HG02885 (cell line): ENCODE measurements around the gene TLCD2.
"Not testable (repeated sequence)": the region's sequence is repeated elsewhere in the genome, so short reads cannot be mapped to it uniquely, and the experiment has no call there.

ENCODE experiments used
- ATAC-seq: cut with Tn5 transposase; IDR thresholded peaks from one replicate; pipeline ENCODE4 v1.9.1; 2021; ENCODE audit warnings: mild to moderate bottlenecking; ENCODE audit not compliant: unreplicated experiment, poor library complexity

The TLCD2 gene

GRCh38 chr17:1736348-1737281 is 26.4 kb upstream of the TLCD2 start:
- no peak for ATAC-seq

DNA sequence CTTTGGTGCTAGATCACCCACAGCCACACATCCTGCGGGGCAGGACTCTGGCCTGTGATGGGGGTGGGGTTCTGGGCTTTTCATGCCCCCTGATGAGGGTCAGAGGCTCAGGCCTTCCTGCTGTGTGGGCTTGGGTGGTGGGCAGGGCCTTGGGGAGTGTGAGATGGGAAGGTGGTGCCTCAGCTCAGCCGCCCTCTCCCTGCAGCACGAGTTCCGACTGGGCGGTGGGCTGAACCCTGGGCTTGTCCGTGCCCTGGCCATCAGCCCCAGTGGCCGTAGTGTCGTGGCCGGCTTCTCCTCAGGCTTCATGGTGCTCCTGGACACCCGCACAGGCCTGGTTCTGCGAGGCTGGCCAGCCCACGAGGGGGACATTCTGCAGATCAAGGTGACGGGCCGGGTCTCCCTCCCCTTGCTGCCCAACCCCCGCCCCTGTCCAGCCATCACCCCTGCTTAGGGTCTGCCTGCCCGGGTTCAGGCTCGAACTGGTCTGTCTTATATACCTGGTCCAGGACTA is 25.7 kb upstream of the TLCD2 start:
- ATAC-seq, result no peak

GRCh38 chr17:1735418-1735817 is 25.2 kb upstream of the TLCD2 start:
- ATAC-seq, result no peak

DNA sequence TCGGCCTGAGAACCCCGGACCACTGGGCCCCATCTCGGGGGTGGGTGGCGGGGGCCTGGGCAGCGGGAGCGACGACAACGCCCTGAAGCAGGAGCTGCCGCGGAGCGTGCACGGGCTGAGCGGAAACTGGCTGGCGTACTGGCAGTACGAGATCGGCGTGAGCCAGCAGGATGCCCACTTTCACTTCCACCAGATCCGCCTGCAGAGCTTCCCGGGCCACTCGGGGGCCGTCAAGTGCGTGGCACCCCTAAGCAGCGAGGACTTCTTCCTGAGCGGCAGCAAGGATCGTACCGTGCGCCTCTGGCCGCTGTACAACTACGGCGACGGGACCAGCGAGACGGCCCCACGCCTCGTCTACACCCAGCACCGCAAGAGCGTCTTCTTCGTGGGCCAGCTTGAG is 23.6 kb upstream of the TLCD2 start:
- ATAC-seq, result no peak

DNA sequence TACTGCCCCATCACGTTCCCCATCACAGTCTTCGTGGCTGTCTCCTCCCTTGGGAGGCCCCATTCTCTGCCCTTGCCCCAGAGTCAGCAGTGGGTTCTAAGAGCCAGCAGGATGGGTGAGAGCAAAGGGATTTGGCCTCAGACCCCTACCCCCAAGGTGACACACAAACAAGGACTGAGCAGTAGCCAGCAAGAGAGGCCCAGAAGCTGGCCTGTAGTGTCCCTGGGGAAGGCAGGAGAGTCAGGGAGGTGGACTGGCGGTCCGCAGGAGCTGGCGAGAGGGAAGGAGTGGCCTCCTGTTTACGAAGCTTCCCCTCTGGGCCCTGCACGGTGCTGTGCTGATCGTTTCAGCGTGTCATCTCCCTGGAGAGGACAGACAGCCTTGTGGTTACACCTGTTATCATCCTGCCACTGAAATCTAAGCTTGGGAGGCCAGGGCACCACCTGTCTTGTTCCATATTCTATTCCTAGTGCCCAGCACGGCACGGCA is 22.7 kb upstream of the TLCD2 start:
- no peak for ATAC-seq

GRCh38 chr17:1732241-1732832 is 22.2 kb upstream of the TLCD2 start:
- ATAC-seq, result no peak

DNA sequence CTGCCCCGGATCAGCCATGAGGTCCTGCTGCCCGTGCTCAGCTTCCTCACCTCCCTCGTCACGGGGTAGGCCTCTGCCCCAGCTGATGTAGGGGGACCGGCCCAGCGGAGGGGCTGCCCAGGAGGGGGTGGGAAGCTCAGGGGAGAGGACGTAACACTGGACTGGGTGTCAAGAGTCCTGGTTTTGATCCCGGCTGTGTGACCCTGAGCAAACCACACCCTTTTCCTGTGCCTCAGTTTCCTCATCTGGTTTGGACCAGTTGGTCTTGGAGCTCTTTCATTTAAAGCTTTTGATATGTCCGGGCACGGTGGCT is 21.0 kb upstream of the TLCD2 start:
- no peak for ATAC-seq

DNA sequence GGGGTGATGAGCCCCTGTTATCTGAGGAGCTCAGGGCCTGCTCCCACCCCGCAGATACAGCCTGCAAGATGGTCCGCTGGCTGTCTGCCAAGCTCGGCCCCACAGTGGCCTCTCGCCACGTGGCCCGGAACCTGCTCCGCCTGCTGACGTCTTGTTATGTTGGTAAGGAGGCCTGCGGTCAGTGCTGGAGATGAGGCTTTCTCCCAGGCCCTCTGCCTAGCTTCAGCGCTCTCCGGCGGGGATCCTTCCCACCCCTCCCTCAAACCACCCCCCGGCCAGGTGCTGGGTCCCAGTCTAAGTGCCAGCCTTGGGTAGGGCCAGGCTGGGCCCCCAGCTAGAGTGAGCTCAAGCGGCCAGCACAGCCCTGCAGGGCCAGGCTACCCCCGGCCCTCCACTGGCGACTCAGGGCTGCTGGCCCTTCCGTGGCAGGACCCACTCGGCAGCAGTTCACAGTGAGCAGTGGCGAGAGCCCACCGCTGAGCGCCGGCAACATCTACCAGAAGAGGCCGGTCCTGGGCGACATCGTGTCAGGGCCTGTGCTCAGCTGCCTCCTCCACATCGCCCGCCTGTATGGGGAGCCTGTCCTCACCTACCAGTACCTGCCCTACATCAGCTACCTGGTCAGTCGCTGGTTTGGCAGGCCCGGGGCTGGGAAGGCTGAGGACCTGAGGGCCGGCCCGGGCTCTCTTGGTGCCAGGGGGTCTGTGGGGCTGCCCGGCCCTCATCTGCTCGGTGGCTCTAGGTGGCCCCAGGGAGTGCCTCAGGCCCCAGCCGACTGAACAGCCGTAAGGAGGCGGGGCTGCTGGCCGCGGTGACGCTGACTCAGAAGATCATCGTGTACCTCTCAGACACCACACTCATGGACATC is 20.4 kb upstream of the TLCD2 start:
- ATAC-seq, result no peak

DNA sequence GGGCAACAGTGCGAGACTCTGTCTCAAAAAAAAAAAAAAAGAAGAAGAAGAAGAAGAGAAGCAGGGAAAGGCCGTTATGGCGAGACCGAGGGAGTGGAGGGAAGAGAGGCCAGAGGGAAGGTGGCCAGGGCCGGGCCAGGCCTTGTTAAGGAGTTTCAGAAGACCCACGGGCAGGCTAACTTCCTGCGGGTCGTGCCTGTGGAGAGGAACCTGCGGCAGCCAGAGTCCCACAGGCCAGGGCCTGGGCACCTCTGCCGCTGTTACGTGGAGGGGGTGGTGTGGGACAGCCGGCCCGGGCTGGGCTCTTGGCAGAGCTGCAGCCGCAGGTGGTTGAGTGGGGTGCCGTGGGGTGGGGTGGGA is 19.8 kb upstream of the TLCD2 start:
- ATAC-seq, result no peak

DNA sequence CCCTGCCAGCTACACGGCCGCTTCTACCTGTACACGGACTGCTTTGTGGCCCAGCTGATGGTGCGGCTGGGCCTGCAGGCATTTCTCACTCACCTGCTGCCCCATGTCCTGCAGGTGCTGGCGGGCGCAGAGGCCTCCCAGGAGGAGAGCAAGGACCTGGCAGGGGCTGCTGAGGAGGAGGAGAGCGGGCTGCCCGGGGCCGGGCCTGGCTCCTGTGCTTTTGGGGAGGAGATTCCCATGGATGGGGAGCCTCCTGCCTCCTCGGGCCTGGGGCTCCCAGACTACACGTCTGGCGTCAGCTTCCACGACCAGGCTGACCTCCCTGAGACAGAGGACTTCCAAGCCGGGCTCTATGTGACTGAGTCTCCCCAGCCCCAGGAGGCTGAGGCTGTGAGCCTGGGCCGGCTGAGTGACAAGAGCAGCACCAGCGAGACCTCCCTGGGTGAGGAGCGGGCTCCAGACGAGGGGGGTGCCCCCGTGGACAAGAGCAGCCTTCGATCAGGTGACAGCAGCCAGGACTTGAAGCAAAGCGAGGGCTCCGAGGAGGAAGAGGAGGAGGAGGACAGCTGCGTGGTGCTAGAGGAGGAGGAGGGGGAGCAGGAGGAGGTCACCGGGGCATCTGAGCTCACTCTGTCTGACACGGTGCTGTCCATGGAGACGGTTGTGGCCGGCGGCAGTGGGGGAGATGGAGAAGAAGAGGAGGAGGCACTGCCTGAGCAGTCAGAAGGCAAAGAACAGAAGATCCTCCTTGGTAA is 17.9 kb upstream of the TLCD2 start:
- no peak for ATAC-seq

DNA sequence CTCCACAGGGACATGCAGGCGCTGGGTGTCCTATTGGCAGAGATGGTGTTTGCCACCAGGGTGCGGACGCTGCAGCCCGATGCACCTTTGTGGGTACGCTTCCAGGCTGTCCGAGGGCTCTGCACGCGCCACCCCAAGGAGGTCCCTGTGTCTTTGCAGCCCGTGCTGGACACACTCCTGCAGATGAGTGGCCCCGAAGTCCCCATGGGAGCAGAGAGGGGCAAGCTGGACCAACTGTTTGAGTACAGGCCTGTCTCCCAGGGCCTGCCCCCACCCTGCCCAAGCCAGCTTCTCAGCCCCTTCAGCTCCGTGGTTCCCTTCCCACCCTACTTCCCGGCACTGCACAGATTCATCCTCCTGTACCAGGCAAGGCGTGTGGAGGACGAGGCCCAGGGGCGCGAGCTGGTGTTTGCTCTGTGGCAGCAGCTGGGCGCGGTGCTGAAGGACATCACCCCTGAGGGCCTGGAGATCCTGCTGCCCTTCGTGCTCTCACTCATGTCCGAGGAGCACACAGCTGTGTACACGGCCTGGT is 17.1 kb upstream of the TLCD2 start:
- no peak for ATAC-seq

GRCh38 chr17:1726626-1727257 is 16.6 kb upstream of the TLCD2 start:
- ATAC-seq, result no peak

- ATAC-seq, result no peak
These were observed 15.7 kb upstream of the TLCD2 start for GRCh38 chr17:1725642-1726511.

- ATAC-seq, result peak; percentile 8
These were observed 14.9 kb upstream of the TLCD2 start for GRCh38 chr17:1724869-1725641.

DNA sequence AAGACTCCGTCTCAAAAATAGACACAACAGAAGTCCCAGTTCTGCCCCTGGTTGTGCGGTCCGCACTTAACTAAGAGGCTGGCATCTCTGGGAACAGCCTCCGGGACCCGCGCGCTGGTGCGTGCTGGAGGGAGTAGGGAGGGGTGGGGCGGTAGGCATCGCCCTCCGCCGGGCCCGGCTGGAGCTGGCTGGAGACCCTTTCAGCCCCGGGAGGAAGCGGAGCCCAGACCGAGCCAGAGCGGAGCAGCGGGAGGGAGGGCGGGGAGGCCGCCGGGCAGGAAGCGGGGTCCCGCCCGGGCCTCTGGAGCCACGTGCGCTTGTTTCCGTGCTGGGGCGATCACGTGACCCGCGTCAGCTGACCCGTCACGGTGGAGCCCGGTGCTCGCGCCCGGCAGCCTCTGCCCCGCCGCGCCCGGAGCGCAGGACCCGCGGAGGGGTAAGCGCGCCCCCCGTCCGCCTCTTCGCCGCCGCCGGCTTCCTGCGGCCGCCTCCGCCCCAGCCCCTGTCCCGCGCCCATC is 14.2 kb upstream of the TLCD2 start, which contains the start of gene WDR81:
Gene WDR81 (plus strand): TSS at position 354 of the 518 bp plus-strand sequence. CDS start 256 bp downstream, outside the sequence.
- ATAC-seq, result peak; percentile 72

GRCh38 chr17:1722022-1722421 is 11.8 kb upstream of the TLCD2 start:
- not testable (repeated sequence) for ATAC-seq

DNA sequence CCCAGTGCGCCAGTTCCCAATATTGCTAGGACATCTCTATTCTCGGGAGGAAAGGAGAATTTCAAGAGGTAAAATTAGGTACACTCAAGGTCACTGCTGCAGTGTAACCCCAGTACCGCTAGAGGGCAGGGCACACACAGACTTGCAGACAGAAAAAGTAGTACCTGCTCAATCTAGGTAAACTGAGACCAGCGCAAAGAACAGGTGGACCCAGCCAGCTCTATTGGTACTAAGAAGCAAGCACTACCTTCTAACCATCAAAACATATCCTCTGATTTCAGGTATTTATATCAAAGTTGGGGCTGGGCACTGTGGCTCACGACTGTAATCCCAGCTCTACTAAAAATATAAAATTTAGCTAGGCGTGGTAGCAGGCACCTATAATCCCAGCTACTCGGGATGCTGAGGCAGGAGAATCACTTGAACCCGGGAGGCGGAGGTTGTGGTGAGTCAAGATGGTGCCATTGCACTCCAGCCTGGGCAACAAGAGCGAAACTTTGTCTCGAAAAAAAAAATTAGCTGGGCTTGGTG is 10.7 kb upstream of the TLCD2 start:
- ATAC-seq, result no peak
